Activated CD4-positive, CD25-positive, alpha-beta regulatory T cell (primary cell): Measurements from ENCODE around the gene LTN1.
"Not testable (repeated sequence)": the region's sequence is repeated elsewhere in the genome, so short reads cannot be mapped to it uniquely, and the experiment has no call there.

Experiments used
- DNase-seq, 4 experiments: peaks; one replicate each; lab custom pipeline; 2025; lab: John Stamatoyannopoulos, UW

The LTN1 gene

DNA sequence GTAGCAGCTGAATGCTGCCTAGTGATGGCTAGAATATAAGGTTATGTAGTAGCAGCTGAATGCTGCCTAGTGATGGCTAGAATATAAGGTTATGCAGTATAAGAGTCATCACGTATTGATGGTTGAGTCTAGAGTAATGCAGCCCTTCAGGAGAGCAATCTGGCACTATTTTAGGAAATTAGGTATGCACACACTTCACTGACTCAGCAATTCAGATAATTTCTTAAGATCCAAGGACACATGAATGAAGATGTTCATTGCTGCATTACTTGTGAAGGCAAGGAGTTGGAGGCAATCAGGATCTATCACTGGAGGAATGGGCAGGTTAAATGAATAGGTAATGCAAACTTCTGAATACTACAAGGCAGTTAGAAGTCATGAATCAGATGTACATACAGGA is 13.6 kb downstream of the LTN1 start:
- no peak for DNase-seq

DNA sequence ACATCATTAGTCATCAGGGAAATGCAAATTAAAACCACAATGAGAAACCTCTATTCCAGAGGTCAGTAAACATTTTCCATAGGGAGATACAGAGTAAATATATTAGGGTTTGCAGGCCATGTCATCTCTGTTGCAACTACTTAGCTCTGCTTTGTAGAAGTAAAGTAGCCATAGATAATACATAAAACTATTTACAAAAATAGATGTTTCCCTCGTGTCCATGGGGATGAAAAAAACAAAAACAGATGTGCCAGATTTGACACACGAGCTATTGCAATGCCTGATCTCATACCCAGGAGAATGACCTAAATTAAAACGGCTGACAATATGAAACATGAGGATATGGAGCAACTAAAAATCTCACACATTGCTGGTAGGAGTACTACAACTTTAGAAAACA is 17.3 kb downstream of the LTN1 start:
- DNase-seq: no peak

DNA sequence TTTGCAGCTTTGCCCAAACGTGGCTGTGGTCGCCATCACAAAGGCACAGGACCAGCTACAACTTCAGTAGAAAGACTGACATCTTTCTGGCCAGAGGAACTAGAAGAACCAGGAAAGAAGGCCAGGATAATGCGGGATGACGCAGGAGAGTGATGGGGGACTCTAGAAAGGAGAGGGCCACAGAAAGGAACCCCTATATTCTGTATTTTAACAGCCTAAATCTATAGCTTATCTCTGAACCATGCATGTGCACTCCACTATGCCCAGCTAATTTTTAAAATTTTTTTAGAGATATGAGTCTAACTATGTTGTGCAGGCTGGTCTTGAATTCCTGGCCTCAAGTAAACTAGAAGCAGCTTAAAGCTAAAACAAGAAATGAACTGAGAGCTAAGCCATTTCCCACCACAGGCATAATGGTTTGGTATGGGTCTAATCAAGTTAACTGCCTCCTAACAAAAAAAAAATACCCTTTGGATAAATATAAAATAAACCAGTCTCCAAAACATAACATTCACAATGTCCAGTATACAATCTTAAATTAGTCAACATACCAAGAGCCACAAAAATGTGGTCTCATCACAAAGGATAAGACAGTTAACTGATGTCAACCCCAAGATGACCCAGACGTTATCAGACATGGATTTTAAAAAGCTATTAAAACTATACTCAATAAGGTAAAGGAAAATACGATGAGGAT is 18.0 kb downstream of the LTN1 start:
- DNase-seq: no peak

DNA sequence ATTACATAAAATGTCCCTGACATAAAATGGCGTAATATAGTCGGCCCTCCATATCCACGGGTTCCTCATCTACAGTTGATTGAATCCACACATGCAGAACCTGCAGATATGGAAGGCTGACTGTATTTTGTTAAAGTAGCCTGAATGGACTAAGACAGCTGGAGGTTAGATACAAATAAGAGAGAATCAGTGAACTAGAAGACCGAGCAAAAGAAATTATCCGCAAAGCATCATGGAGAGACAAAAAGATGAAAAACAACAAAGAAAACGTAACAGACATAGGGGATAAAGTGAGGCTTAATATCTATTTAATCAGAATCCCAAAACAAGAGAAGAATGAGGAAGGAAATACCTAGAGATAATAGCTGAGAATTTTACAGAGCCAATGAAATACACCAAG is 20.3 kb downstream of the LTN1 start:
- DNase-seq: no peak

DNA sequence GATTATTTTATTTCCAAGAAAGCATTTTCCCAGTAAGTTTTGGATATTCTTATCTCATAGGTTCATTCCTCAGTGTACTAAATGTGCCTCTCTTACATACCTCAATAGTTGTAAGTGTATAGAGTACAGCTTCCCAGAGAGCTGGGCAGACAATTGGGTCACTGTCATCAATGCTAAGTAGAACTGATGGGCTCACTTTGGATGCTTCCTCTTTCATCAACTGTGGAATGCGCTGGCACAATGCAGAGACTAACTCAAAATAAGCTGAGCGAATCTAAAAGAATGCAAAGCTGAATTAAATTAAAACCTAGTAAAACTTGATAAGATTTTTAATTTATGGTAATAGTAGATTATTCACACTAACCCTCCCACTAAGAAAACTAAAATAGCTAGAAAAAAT is 21.5 kb downstream of the LTN1 start:
- DNase-seq: no peak

DNA sequence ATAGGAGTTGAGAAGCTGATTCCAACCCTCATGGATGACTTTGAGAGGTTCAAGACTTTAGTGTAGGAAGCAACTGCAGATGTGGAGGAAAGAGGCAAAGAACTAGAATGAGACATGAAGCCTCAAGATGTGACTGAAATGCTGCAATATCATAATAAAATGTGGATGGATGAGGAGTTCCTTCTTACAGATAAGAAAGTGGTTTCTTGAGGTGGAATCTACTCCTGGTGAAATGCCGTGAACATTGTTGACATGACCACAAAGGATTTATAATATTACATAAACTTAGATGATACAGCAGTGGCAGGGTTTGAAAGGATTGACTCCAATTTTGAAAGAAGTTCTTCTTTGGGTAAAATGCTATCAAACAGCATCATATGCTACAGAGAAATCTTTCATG is 28.8 kb downstream of the LTN1 start:
- DNase-seq: no peak

DNA sequence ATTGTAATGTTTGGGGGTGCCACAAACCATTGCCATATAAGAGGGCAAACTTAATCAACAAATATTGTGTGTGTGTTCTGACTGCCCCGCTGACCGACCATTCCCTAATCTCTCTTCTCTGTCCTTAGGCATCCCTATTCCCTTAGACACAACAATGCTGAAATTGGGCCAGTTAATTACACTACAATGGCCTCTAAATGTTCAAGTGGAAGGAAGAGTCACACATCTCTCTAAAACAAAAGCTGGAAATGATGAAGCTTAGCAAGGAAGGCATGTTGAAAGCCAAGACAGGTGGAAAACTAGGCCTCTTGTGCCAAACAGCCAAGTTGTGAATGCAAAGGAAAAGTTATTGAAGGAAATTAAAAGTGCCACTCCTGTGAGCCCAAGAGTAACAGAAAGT is 30.2 kb downstream of the LTN1 start:
- no peak for DNase-seq

DNA sequence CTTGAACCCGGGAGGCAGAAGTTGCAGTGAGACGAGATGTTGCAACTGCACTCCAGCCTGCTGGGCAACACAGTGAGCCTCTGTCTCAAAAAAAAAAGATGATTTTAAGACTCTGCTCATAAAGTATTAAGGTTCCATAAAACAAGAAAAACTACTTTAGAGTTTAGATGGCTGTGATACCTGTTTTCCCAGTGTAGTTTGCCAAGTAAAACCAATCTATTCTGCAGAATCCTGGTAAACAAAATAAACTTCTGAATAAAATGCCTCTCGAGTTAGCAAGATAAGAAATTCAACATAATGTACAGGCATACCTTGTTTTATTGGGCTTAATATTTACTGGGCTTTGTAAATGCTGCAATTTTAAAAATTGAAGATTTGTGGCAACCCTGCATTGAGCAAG is 30.8 kb downstream of the LTN1 start:
- DNase-seq: no peak

DNA sequence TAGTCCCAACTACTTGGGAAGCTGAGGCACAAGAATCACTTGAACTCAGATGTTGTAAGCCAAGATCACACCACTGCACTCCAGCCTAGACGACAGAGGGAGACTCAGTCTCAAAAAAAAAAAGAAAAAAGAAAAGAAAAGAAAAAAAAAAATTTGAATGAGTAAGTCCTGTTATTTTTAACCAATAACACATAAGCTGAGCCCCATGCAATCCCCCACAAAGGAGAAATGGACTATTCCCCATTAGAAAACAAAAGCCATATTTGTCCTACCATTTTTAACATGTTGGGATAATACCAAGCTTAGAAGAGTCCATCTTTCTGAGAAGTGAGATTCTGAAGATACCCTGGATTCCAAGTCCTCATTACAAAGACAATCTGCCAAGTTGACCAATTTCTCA is 32.4 kb downstream of the LTN1 start:
- no peak for DNase-seq

DNA sequence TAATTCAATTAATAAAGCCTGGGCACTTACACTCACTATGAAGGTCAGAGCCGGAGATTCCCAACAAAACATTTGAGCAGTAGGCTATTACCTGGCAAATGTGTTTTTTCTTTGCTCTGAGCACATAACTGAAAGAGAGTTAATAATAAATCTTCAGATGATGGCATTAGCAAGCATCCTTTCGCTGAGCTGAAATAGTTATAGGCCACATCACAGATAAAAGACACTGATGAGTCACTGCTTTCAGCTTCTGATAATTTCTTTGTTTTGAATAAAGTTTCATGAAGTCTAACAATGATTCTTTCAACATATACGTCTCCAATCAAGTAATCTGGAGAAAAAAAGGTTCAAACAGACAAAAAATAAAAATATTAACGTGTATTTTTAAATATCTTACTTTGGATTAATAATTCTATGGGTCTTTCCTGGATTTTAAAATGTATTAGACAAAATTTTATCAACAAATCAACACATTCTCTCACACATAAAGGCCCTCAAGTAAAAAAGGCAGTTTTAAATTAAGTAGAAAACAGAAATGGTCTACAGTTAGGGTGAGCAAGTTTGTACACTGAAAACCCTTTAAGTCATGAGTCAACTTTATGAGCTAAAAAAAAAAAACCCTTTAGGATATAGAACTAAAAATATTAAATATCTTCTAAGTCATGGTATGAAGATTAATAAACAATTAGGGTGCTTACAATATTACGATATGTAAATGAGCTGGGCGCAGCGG is 33.1 kb downstream of the LTN1 start:
- no peak for DNase-seq

DNA sequence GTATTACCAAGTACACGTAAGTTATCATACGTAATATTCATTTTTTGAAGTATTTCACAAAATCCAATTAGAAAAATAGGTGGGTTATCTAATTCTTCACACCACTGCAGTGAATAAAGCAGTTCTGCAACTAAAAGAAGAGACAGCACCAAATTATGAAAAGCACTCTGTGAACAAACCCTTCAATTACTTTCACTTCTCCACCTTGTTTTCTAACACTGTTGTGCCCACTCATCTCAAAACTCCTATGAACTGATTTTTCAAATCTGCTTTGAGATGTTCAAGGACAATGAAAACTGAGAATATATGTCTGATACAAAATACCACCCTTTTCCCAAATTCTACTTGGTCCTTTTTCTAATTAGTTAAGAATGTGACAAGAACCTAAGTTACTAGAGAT is 39.4 kb downstream of the LTN1 start:
- DNase-seq: no peak

DNA sequence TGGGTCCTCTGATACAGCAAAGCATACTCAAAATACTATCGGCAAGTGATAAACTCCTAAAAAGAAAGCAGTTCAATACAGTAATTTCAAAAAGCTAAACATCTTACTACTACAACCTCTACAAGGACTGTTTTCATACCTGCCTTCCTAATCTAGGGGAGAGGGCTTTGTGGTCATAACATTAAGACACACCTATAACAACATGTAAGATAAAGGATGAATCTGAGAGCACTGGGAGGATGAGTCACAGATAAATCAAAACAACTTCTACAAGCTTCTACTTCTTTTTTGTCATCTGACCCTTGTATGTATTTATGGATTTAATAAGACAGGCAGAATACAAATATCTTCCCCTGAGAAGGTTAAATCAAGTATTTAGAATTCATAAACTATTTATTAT is 40.0 kb downstream of the LTN1 start:
- no peak for DNase-seq

DNA sequence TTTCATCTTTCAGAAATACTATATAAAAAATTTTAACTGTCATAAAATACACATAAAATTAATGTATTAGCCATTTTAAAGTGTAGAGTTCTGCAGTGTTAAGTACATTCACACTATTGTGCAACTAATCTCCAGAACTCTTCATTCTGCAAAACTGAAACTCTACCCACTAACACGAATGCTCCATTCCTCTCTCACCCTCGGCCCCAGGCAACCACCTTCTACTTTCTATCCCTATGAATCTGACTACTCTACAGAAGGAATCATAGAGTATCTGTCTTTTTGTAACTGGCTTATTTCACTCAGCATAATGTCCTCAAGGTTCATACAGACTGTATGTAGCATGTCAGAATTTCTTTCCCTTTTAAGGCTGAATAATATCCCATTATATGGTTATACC is 43.4 kb downstream of the LTN1 start:
- DNase-seq: no peak

DNA sequence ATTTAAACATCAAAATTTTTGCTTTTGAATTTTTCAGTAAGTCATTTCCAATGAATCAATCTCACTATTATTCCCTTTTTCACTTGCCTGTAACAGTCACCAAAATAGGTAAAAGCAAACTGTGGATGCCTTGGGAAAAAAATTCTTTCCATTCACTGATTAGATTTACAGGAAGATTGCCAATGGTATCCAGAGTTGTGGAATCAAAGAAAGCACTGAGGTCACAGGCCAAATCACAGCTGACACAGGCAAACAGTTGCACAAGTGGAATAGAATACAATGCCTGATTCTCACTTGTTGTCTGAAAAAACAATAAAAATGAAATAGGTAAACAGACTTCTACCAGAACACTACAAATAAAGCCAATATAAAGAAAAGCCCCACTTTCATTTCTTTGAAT is 48.4 kb downstream of the LTN1 start:
- no peak for DNase-seq

DNA sequence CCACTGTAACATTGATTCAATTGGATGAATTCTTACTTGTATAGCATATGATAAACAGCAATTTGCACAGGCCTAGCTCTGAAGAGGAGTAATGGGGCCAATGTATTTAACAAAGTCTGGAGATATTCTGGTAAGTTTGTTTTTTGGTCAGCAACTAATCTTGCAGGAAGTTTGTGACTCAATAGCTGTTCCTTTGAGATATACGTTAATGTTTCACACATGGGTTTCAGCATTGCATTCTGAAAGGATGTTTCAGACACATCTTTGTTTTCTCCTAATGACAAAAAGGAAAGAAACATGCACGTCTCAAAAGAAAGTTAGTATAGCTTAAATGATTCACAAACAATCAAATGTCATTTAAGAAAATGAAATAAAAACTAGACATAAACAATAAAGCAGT is 49.0 kb downstream of the LTN1 start:
- DNase-seq: no peak

DNA sequence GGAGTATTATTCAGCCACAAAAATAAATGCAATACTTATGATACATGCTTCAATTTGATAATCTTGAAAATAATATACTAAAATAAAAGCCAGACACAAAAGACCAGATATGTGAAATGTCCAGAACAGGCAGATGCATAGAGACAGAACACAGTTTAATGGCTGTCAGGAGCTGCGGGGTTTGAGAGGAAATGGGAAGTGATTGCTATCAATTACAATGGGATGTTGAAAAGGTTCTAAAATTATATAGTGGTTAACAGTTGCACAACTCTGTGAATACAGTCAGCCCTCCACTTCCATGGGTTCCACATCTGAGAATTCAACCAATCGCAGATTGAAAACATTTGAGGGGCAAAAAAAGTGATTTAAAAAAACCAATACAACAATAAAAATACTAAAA is 54.0 kb downstream of the LTN1 start:
- no peak for DNase-seq

DNA sequence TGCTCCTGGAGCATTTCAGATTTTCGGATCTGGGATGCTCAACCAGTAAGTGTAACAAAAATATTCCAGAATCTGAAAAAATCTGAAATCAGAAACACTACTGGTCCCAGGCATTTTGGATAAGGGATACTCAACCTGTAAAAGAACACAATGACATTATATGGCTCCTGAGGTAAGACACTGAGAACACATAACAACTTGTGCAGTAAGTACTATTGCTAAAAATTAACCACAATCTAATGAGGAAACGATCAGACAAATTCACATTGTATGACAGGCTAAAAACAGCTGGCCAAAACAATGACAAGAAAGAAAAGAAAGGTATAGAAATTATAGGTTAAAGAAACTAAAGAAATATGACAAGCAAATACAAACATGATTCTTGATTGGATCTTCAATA is 54.9 kb downstream of the LTN1 start:
- no peak for DNase-seq

DNA sequence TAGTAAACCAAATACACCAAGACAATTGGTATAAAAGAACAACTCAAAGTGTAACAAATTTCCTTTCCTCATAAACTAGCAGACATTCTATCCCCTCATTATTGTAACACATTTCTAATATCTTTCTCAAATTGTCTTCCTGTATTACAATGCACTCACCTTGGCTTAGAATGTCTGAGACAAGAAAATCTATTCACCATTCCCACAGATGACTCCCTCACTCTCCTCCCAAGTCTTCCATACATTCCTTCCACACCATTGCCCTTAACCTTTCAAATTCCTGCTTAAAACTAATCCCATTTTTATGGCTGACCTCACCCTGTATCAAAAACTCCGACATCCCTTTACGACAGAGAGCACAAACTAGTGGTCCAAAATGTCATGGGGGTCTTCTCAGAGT is 56.0 kb downstream of the LTN1 start:
- no peak for DNase-seq

DNA sequence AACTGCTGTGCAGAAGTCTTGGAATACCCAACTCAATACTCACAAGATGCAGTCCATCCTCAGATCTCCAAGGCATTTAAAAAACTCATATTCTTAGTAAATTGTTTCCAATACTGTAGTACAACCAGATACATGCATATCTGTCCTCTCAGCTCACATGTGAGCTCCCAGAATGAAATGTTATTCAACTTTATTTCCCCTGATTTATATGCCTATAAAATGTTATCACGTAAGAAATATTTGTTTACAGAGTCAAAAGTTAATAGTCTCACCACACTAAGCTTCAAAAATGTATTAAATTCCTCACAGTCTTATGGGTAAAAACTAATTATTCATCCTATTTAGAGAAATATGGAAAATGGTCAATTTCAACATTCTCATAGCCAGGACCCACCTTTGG is 56.6 kb downstream of the LTN1 start:
- no peak for DNase-seq

DNA sequence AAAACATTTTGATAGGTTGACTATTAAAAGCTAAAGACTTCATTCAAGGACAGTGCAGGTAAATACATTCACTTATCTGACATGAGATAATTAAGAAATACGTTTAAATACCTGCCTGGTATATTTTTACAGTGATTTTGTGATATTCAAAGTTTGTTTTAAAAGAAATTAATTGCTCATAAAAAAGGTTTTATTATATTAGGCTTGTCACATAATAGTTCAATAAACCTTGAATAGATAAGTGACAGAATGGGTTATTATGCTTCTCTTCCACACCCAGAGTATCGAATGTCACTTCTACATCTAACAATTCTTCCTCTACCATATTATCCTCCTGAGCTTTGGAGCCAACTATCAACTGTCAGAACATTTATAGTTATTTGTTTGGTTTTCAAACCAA is 60.0 kb downstream of the LTN1 start:
- no peak for DNase-seq

DNA sequence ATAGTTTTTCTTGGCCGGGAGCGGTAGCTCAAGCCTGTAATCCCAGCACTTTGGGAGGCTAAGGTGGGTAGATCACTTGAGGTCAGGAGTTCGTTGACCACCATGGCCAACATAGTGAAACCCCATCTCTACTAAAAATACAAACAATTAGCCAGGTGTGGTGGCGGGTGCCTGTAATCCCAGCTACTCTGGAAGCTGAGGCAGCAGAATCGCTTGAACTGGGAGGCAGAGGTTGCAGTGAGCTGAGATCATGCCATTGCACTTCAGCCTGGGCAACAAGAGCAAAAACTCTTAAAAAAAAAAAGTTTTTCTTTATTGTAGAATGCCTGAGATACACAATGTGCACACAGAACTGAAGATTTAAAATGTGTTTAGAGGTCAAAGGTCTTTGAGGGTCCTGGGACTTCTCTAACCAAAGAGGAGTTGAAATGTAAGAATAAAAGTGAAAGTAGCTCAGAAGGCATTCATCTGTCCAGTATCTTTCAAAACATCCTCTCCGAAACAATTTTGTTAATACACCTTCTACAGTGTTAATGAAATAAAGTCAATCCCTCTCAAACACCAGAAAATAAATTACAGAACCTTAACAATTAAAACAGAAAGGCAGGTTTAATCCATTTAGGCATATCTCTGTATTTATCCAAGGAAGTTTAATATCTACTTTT is 60.8 kb downstream of the LTN1 start:
- not testable (repeated sequence) for DNase-seq

DNA sequence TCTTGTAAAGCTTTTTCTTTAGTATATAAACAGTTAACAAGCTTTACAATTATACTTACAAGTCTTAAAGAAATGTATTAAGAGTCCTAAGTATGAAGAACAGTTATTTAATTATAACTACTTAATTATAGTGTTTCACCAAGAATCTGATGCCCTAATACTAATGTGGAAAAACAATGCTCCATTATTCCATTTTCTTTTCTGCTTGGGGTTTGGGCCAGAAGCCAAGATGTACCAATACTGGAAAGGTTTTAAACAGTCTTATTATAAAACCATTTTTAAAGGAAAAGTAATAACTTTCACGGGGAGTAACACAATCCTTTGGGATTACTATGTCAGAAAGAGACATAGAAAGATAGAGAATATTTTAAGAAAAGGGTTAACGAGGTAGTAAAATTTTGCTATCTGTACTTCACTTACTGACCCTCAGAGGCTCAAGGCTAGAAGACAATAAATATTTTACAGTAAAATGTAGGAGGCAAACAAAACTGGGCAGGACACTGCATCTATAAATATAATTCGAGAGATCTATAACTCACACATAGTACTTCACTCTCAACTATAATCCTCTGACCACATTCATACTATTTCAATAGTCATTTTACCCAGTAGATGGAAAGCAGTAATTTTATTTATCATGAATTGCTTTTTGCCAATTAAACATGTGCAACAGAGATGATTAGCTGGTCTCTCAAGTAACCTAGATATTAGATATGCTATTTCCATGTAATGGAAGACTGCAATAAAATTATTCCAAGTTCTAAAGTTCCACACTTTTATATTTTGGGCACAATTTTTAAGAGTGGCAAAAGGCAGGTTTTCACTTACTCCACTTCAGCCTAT is 63.9 kb downstream of the LTN1 start:
- no peak for DNase-seq

DNA sequence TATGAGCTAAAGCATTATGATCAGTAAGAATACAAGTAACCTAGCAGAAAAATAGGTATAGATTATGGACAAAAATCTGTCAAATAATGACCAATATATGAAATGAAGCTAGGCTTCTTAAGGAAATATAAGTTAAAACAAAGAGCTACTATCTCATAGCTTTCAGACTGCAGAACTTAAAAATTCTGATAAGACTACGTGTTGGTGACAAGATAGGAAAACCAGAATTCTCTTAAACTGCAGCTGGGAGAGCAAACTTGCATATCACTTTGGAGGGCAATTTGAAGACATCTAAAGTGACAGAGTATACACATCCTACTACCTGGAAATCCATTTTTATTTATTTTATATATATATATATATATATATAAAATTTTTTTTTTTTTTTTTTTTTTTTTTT is 65.5 kb downstream of the LTN1 start:
- DNase-seq: no peak
